Measurements from ENCODE around the gene CLCNKA.
"Not testable (repeated sequence)": the region's sequence is repeated elsewhere in the genome, so short reads cannot be mapped to it uniquely, and the experiment has no call there.

Gene CLCNKA

DNA sequence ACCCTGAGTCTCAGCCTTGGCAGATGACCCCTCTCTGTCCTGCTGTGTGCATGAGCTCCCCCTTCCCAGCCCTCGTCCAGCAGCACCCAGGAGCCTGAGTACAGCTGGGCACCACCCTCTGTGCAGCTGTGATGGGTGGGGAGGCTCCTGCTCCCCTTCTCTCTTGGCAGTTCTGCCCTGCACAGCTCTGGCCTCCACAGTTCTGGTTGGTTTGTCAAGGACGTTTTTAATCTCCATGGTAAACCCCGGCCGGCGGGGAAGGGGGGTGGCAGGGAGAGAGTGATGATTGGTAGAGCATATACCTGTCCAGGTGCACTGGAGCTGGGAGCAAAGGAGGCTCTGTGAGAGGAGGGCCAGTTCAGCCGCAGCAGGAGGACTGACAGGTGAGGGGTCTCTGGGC lies at the start of gene CLCNKA:
CLCNKA (plus strand) TSS at position 356 of the 400 bp plus-strand sequence. CDS start 584 bp downstream, outside the sequence.
- DNase-seq (ENCODE audit: low read depth) = no peak

GRCh38 chr1:15972409-15972808 lies 49.4 kb upstream of the CLCNKA start:
- no peak for DNase-seq (ENCODE audit: low read depth)

DNA sequence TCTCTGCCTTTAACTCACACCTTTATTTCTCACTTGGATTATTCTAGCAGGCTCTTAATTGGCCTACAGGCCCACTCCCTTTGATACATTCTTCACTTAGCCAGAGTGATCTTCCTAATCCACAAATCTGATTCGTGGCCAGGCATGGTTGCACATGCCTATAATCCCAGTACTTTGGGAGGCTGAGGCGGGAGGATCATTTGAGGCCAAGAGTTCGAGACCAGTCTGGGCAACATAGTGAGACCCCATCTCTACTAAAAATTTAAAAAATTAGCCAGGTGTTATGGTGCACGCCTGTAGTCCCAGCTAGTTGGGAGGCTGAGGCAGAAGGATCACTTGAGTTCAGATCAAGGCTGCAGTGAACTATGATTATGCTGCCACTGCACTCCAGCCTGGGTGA lies 48.1 kb upstream of the CLCNKA start:
- no peak for DNase-seq (ENCODE audit: low read depth)

DNA sequence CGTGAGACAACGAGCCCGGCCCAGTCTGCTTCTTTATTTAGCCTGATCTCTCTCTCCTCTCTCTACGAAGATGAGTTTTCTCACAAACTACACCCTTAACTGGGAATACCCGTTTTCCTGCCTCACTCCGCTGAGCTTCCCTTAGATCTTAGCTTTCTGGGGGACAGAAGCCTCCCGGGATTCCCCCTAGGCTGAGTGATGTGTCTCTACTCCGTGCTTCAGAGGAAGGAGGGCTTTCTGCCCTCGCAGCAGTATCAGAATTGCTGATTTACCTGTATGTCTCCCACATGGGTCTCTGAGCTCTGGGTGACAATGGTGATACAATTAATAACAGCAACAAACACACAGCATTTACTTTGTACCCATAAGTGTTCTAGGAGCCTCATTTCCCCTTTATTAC lies 47.0 kb upstream of the CLCNKA start:
- no peak for DNase-seq (ENCODE audit: low read depth)

DNA sequence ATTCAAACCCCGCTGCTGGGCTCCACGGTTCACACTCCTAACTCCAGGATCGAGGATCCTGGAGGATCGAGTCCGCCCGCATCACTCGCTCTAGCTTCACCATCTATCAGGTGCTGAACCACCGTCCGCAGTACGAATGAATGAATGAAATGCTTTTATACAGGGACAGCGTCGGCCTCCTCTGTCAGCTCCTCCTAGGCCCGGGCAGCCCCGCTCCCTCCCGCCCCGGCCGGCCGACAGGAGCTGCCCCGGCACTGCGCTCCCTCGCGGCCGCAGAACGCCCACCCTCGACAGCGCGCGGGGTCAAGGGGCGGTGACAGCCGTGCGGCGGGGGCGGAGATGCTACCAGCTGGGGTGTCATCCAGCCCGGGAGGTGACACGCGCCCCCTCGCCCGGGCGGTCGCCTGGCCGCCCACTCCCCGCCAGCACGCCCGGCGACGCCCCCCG lies 46.5 kb upstream of the CLCNKA start:
- DNase-seq (ENCODE audit: low read depth) = peak; percentile 62

DNA sequence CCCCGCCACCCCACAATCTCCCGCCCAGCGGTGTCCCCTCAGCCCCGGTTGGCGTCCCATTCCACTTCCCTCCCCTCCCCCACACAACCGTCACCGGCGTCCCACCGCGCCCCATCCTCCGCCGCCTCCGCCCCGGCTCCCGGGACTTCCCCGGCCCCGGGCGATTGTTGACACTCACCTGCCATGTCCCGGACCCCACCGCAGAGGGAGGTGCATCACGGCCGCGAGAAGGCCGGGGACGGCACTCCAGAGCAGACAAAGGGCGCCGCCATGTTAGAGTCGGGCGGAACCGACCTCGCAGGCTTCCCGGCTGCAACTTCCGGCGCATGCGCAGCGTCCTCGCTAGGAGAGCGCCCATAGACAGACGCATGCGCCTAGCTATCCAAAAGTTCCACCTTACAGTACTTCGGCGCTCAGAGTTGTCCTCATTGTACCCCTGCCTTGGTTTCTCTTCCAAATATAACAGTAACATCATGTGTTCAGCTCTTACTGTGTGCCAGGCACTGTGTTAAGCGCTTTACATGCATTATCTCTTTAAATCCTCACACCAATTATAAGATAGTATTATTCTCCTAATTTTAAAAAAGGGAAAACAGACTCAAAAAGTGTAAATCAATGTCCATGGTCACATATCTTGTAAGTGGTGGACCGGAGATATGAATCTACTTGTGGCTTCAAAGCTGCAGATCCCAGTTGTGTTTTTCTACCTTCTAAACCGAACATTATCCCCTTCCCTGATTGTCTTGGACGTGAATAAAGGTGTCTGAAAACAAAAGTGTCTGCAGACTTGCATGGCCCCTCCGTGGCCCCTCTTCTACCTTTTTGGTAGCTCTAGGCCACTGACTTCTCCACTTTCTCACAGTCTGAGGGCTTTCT lies 45.8 kb upstream of the CLCNKA start, which contains the start of gene ZBTB17:
ZBTB17 (minus strand) TSS at position 297 of the 876 bp plus-strand sequence. CDS start 27,606 bp downstream, outside the sequence.
- peak; percentile 89 for DNase-seq (ENCODE audit: low read depth)

GRCh38 chr1:15977947-15978346 lies 43.9 kb upstream of the CLCNKA start:
- not testable (repeated sequence) for DNase-seq (ENCODE audit: low read depth)

- no peak for DNase-seq (ENCODE audit: low read depth)
Measured at GRCh38 chr1:15981679-15982078, 40.2 kb upstream of the CLCNKA start.

DNA sequence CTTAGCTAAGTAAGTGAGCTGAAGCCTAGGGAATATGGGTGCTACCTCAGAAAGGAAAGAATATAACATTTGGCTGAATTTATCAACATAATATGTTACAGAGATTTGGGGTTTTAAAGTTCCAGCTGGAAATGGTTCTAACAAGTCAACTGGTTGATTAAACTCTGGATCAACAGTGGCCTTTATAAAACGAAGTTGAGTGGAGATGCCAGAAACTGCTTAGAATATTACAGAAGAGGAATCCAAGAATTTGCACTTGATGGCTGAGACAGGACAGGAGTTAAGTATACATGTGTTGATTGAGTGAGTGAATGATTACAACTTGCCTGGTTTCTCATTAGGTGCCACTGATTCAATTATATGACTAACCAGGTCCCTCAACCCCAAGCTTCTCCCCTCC lies 38.6 kb upstream of the CLCNKA start:
- DNase-seq (ENCODE audit: low read depth) = no peak

DNA sequence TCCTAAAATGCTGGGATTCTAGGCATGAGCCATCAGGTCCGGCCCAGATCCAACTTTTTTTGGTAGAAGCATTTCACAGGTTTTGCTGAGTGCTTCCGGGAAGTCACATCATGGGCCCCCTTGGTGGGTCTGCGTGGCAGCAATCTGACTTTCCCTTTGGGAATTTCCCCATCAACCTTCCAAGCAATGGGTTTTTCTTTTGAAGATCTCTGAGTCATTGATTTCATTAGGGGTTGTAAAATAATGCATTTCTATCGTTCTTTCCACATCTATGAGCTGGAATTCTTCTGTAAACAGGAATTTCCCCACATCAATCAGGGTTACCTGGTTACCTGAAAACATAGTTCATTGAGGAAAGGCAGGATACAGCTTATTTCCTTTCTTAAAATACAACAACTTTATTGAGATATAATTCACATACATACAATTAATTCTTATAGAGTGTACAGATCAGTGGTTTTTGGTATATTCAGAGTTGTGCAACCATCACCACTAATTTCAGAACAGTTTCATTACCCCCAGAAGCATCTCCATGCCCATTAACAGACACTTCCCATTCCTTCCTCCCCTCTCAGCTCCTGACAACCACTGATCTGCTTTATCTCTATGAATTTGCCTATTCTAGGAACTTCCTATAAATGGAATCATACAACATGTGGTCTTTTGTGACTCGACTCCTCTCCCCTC lies 36.1 kb upstream of the CLCNKA start:
- no peak for DNase-seq (ENCODE audit: low read depth)

- DNase-seq (ENCODE audit: low read depth) = no peak
Measured at GRCh38 chr1:15988856-15989736, 32.7 kb upstream of the CLCNKA start.

- no peak for DNase-seq (ENCODE audit: low read depth)
Measured at GRCh38 chr1:15989776-15990175, 32.1 kb upstream of the CLCNKA start.

DNA sequence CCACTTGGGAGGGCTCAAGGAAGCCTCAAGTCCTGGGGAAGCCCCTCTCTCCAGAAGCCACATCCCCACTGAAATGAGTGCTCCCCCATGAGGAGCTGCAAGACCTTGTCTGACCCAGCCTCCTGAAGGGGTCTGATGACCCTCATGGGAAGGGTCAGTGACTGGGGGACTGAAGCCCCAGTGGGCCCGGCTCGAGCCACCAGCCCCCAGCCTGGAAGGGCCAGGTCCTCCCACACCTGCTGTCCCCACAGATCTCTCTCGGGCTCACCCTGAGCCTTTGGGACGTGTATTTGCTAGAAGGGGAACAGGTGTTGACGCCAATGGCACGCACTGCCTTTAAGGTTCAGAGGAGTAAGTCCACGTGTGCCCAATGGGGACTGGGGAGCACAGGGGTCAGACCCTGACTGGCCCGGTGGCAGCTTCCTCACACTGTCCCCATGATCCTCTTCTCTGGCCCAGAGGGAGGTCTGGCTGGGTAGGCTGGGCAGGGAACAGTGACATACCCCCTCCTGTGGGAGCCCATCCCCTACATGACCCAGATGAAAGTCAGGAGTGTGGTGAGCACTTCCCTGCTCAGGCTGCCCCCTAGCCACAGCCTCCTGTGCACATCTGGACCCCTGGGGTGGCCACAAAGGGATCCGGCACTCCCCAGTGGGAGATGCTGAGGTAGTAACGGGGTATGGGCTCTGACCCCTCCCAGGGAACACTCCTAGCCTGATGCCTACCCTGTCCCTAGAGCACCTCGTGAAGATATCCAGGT lies 30.2 kb upstream of the CLCNKA start:
- no peak for DNase-seq (ENCODE audit: low read depth)

DNA sequence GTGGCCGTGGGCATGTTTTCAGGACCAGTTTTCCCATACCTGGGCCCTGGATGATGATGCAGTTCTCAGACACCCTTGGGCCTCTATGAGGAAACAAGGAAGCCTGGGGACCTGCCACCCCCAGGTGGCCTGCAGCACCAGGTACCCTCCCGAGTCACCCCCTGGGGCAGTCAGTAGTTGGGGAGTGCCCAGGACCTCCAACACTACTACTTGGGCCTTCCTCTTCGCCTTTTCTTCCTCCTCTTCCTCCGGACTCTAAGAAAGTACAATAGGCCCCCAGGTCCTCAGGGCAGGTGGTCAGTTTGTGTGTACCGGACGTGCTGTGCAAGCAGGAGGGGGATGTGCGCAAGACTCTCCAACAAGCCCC lies 29.7 kb upstream of the CLCNKA start:
- DNase-seq (ENCODE audit: low read depth) = no peak

- no peak for DNase-seq (ENCODE audit: low read depth)
Measured at GRCh38 chr1:15992582-15993500, 29.0 kb upstream of the CLCNKA start.

GRCh38 chr1:15993666-15994065 lies 28.2 kb upstream of the CLCNKA start:
- DNase-seq (ENCODE audit: low read depth) = no peak

DNA sequence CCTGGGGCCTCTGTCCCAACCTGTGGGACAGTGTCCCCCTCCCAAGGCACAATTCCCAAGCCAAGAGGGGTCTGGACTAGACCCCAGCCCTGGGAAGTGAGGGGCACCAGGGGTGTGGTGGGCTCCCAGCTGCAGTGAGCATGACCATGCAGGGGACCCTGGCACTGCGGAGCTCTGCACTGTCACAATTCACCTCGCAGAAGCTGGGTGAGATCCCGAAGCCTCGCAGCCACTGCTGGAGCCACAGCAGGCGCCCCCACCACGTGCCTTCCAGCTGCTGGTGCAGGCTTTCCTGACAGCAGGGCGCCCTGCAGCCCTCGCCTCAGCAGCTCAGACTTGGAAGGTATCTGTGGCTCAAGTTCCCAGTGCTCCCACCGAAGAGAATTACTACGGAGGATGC lies 27.8 kb upstream of the CLCNKA start:
- DNase-seq (ENCODE audit: low read depth) = no peak

GRCh38 chr1:15994590-15995351 lies 27.1 kb upstream of the CLCNKA start:
- DNase-seq (ENCODE audit: low read depth) = peak; percentile 69

DNA sequence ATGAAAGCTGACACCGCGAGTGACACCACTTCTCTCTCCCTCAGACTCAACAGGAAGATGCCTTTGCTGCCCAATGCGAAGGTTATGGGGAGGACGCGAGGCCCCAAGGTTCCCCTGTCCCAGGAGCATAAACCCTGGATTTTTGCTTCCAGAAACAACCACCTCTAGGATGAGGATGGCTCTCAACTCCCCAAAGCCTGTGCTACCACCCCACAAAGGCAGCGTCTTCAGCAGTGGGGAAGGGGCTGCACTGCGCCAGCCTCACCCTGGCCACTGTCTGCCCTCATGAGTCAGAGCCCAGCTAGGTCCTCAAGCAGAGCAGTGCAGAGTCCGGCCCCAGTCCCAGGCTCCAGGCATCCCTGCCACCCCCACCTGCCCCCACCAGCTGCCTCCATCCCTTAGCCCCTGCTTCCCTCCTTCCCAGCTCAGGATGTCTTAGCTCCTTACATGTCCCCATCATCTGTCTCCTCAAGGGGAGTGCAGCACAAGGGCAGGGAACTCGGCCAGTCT lies 24.7 kb upstream of the CLCNKA start:
- DNase-seq (ENCODE audit: low read depth) = no peak

Data from iris pigment epithelial cell (primary cell).